Measurements from ENCODE around the gene SMIM13.

Gene SMIM13

GRCh38 chr6:11141295-11141694 is 47.7 kb downstream of the SMIM13 start:
- no peak for TF ChIP-seq CTCF (IDR thresholded peaks at IDR 0.05)

- TF ChIP-seq CTCF (IDR thresholded peaks at IDR 0.05), result no peak
Measured at GRCh38 chr6:11142296-11143027, 48.8 kb downstream of the SMIM13 start.

GRCh38 chr6:11143394-11144371 is 50.0 kb downstream of the SMIM13 start:
- TF ChIP-seq CTCF (IDR thresholded peaks at IDR 0.05), result no peak

DNA sequence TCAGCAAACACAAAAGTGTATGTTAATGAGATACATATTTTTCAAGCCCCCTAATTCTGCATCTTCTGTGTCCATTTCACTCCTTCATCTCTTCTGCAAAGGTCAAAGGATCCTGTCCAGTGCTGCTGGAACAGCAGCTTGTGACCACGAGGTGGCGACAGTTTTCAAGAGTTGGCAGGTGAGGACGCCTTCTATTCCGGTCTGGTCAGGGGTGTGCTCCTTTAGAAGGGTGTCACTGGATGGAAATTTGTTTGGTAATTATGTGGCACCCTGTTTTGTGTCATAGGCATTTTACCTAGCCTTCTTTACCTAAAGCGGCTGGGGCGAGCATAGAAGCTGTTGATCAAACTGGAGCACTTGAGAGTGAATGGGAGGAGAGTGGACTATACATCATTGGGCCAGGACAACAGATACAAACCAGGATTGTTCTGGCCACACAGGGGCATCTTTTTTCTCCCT is 50.8 kb downstream of the SMIM13 start:
- TF ChIP-seq CTCF (IDR thresholded peaks at IDR 0.05), result peak; percentile 89

GRCh38 chr6:11146117-11146826 is 52.6 kb downstream of the SMIM13 start:
- no peak for TF ChIP-seq CTCF (IDR thresholded peaks at IDR 0.05)

GRCh38 chr6:11149551-11149950 is 55.9 kb downstream of the SMIM13 start:
- TF ChIP-seq CTCF (IDR thresholded peaks at IDR 0.05), result no peak

DNA sequence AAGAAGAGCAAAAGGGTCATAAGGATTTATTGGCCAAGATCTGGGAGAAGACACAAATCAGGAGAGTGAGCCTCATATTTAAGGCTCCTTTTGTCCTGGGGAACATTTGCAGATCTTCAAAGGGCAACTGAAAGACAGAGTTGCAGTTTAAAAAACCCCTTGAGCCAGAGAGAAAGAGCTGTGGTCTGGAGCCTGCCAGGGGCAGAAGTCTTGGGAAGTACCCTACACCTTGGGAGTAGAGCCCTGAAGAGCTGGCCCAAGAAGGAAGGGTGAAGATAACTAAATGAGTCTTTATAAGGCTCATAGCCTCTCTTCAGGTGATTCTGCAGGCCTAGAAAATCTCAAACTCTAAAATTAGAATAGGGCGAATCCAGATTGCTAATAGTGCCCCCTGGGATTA is 57.9 kb downstream of the SMIM13 start:
- no peak for TF ChIP-seq CTCF (IDR thresholded peaks at IDR 0.05)

All from LNCAP (cell line).